ENCODE measurements around the gene CLEC4A. TPM values are rescaled to one million over a fixed set of nuclear protein-coding genes. Genes with fewer than 3 reads are reported as not detected.
A peak's percentile ranks its signal among the peaks of the same experiment; 100 is the strongest.

Gene CLEC4A
- 10 to 100 TPM in 1 of 4 donors, 1 to 10 TPM in 1, not detected in 2; 8.3 to 10.1 TPM for total RNA-seq

GRCh38 chr12:8123124-8123912 is at the start of gene CLEC4A:
TSS of gene CLEC4A (plus strand) at chr12:8123617. CDS start at chr12:8123879, 262 bp downstream.
- no peaks in the 10 kb centered on the region for H3K36me3 ChIP-seq
- H3K4me1 ChIP-seq: no peaks in the 10 kb centered on the region
- H3K4me3 ChIP-seq: no peak within 1 kb of the TSS
- no peak for DNase-seq
- peak within 1 kb of the TSS in 2 of 4 donors; percentile 25 to 30 for H3K27ac ChIP-seq
- H3K9me3 ChIP-seq: no peaks in the 10 kb centered on the region
- no peaks in the 10 kb centered on the region for H3K27me3 ChIP-seq
- TF ChIP-seq POLR2A (IDR thresholded peaks at IDR 0.05) (no peak), CTCF (IDR thresholded peaks at IDR 0.05) (no peak)

- TF ChIP-seq POLR2A (IDR thresholded peaks at IDR 0.05): no peak
- no peak for TF ChIP-seq CTCF (IDR thresholded peaks at IDR 0.05)
- Histone ChIP-seq H3K9me3 (no peaks in the 10 kb centered on the region), H3K4me1 (no peaks in the 10 kb centered on the region), H3K27ac (no peak overlapping the region), H3K4me3 (no peak overlapping the region), H3K36me3 (no peaks in the 10 kb centered on the region), H3K27me3 (no peaks in the 10 kb centered on the region)
- no peak for DNase-seq
These were observed 47.5 kb upstream of the CLEC4A start for GRCh38 chr12:8075935-8076334.

- DNase-seq: no peak
- Histone ChIP-seq H3K4me1 (no peaks in the 10 kb centered on the region), H3K27me3 (no peaks in the 10 kb centered on the region), H3K4me3 (no peak overlapping the region), H3K36me3 (no peaks in the 10 kb centered on the region), H3K9me3 (no peaks in the 10 kb centered on the region), H3K27ac (no peak overlapping the region)
- TF ChIP-seq POLR2A (IDR thresholded peaks at IDR 0.05): no peak
These were observed 47.1 kb upstream of the CLEC4A start for GRCh38 chr12:8076366-8076765.

GRCh38 chr12:8077207-8077606 is 46.2 kb upstream of the CLEC4A start:
- Histone ChIP-seq H3K27me3 (no peaks in the 10 kb centered on the region), H3K4me3 (no peak overlapping the region), H3K4me1 (no peaks in the 10 kb centered on the region), H3K36me3 (no peaks in the 10 kb centered on the region), H3K27ac (no peak overlapping the region), H3K9me3 (no peaks in the 10 kb centered on the region)
- DNase-seq: no peak
- TF ChIP-seq CTCF (IDR thresholded peaks at IDR 0.05): no peak
- no peak for TF ChIP-seq POLR2A (IDR thresholded peaks at IDR 0.05)

GRCh38 chr12:8078398-8078797 is 45.0 kb upstream of the CLEC4A start:
- DNase-seq: peak in 2 of 3 donors; percentile 38 to 64
- Histone ChIP-seq H3K36me3 (no peaks in the 10 kb centered on the region), H3K27ac (no peak overlapping the region), H3K4me3 (no peak overlapping the region), H3K4me1 (peaks cover 0 to 7% (median 0%) of the 10 kb centered on the region in 4 donors), H3K9me3 (no peaks in the 10 kb centered on the region), H3K27me3 (no peaks in the 10 kb centered on the region)
- TF ChIP-seq CTCF (IDR thresholded peaks at IDR 0.05): peak in 4 of 6 experiments; percentile 11 to 45 (median 36)
- no peak for TF ChIP-seq POLR2A (IDR thresholded peaks at IDR 0.05)

- Histone ChIP-seq H3K27me3 (no peaks in the 10 kb centered on the region), H3K36me3 (no peaks in the 10 kb centered on the region), H3K4me3 (no peak overlapping the region), H3K4me1 (peaks cover 0 to 12% (median 0%) of the 10 kb centered on the region in 4 donors), H3K9me3 (no peaks in the 10 kb centered on the region), H3K27ac (no peak overlapping the region)
- no peak for DNase-seq
- TF ChIP-seq POLR2A (IDR thresholded peaks at IDR 0.05): no peak
- TF ChIP-seq CTCF (IDR thresholded peaks at IDR 0.05): no peak
These were observed 44.5 kb upstream of the CLEC4A start for GRCh38 chr12:8078916-8079315.

All from Peyer's patch (tissue), 4 donors.